GM12878 (cell line): ENCODE data around the gene AIFM1. TPM values are rescaled to one million over a fixed set of nuclear protein-coding genes. Genes with fewer than 3 reads are reported as not detected.

Experiments used
- ATAC-seq: fragments of 200-7000 bp; cut with Tn5 transposase; 3 replicates; pipeline ENCODE4 v1.9.1; 2020; ENCODE audit warnings: mild to moderate bottlenecking, moderate library complexity
- BruUV-seq: library from RNA; stranded (reverse); fragments of 400-500 nt; replicated peaks from 2 replicates; lab custom pipeline; 2021; lab: Mats Ljungman, UMichigan
- CTCF ChIA-PET: fragments of 300-600 bp; sonication (Branson Sonifier 250); formaldehyde crosslinking; extraction: SDS; loops from one replicate; lab custom pipeline; 2021; ENCODE audit warnings: inconsistent platforms; lab: Yijun Ruan, JAX
- POLR2A ChIA-PET: fragments of 350-600 bp; formaldehyde crosslinking; extraction: SDS; loops from one replicate; lab custom pipeline; 2021; ENCODE audit warnings: inconsistent platforms; lab: Charles Lee
- RAD21 ChIA-PET: fragments of 300-600 bp; sonication (Branson Sonifier 250); formaldehyde crosslinking; loops from one replicate; lab custom pipeline; 2023; ENCODE audit warnings: antibody characterized with exemption; ENCODE audit not compliant: unreplicated experiment; lab: Charles Lee
- SMC1A ChIA-PET: fragments of 300-600 bp; sonication (Branson Sonifier 250); formaldehyde crosslinking; loops from one replicate; lab custom pipeline; 2023; ENCODE audit not compliant: unreplicated experiment, uncharacterized antibody; lab: Charles Lee
- DNase-seq: peaks from one replicate; pipeline ENCODE4 v3.0.0-alpha.2; 2011; ENCODE audit warnings: low read depth, low spot score
- FAIRE-seq: peaks from 3 replicates; lab custom pipeline; 2011; peaks lifted over from hg19 to GRCh38; lab: Jason Lieb, UNC
- H2AFZ ChIP-seq: 2 replicates; pipeline ENCODE4 v1.6.0; 2011; ENCODE audit warnings: low read depth, low read length, control low read depth; ENCODE audit not compliant: control insufficient read depth
- H3K27ac ChIP-seq: 2 replicates; pipeline ENCODE4 v1.5.1; 2011; ENCODE audit warnings: control low read depth; ENCODE audit not compliant: control insufficient read depth, insufficient read depth
- H3K27me3 ChIP-seq, 2 experiments: replicated peaks in 1 of 2; 2 replicates each; pipeline versions ENCODE4 v1.6.0 to v1.6.1; 2011; ENCODE audit warnings: low read length in 1 of 2; ENCODE audit not compliant: control insufficient read depth in 2 of 2, insufficient read depth in 2 of 2
- H3K36me3 ChIP-seq, 2 experiments: 2 replicates each; pipeline ENCODE4 v1.5.1; 2011; ENCODE audit warnings: low read length in 1 of 2; ENCODE audit not compliant: control insufficient read depth in 2 of 2, insufficient read depth in 2 of 2
- H3K4me1 ChIP-seq: 2 replicates; pipeline ENCODE4 v1.6.1; 2011; ENCODE audit warnings: mild to moderate bottlenecking, low read length, moderate library complexity, mixed read lengths; ENCODE audit not compliant: control insufficient read depth, insufficient read depth
- H3K4me2 ChIP-seq: 2 replicates; pipeline ENCODE4 v1.6.0; 2011; ENCODE audit warnings: control low read depth; ENCODE audit not compliant: control insufficient read depth, insufficient read depth
- H3K4me3 ChIP-seq: fragments of 200-600 bp; sonication (generic); 2 replicates; pipeline ENCODE4 v1.5.1; 2016
- H3K79me2 ChIP-seq: 2 replicates; pipeline ENCODE4 v1.6.0; 2011; ENCODE audit warnings: low read length; ENCODE audit not compliant: control insufficient read depth, insufficient read depth
- H3K9ac ChIP-seq: 2 replicates; pipeline ENCODE4 v1.8.0; 2011; ENCODE audit warnings: low read length, control low read depth, mixed read lengths; ENCODE audit not compliant: control insufficient read depth, insufficient read depth
- H3K9me3 ChIP-seq: replicated peaks from 3 replicates; pipeline ENCODE4 v1.5.1; 2011; ENCODE audit warnings: mild to moderate bottlenecking, low read length; ENCODE audit not compliant: control insufficient read depth, insufficient read depth
- H4K20me1 ChIP-seq: 2 replicates; pipeline ENCODE4 v1.6.0; 2011; ENCODE audit not compliant: control insufficient read depth, insufficient read depth
- CHD1 ChIP-seq: IDR thresholded peaks from 2 replicates; pipeline ENCODE4 v1.6.1; 2012; ENCODE audit warnings: low read depth, low read length, improper control_type of control experiment
- CREM ChIP-seq: IDR thresholded peaks from 2 replicates; pipeline ENCODE4 v1.6.1; 2014; ENCODE audit warnings: antibody characterized with exemption, low read depth
- GABPA ChIP-seq: IDR thresholded peaks from 2 replicates; pipeline ENCODE4 v1.6.1; 2014; ENCODE audit warnings: antibody characterized with exemption, low read depth, mild to moderate bottlenecking, inconsistent platforms
- MXI1 ChIP-seq: fragments of 150-350 bp; IDR thresholded peaks from 2 replicates; pipeline ENCODE4 v1.6.1; 2011; ENCODE audit warnings: low read depth, mild to moderate bottlenecking, inconsistent platforms, low read length, improper control_type of control experiment
- NR2C2 ChIP-seq: IDR thresholded peaks from 2 replicates; pipeline ENCODE4 v1.6.1; 2011; ENCODE audit warnings: borderline replicate concordance, low read depth; ENCODE audit not compliant: control insufficient read depth, insufficient read length
- PBX3 ChIP-seq: IDR thresholded peaks from 2 replicates; pipeline ENCODE4 v1.6.1; 2011; ENCODE audit warnings: mild to moderate bottlenecking, low read depth, low read length, moderate library complexity; ENCODE audit not compliant: insufficient replicate concordance
- RBBP5 ChIP-seq: fragments of 200-600 bp; sonication (generic); conservative IDR thresholded peaks from 2 replicates; pipeline ENCODE4 v1.6.1; 2016
- SIX5 ChIP-seq: IDR thresholded peaks from 2 replicates; pipeline ENCODE4 v1.6.1; 2011; ENCODE audit warnings: mild to moderate bottlenecking, low read depth, low read length, moderate library complexity; ENCODE audit not compliant: severe bottlenecking
- SMAD1 ChIP-seq: fragments of 450-650 bp; IDR thresholded peaks from 2 replicates; pipeline ENCODE4 v1.6.1; 2018; ENCODE audit warnings: mild to moderate bottlenecking, low read depth; ENCODE audit not compliant: partially characterized antibody
- SMARCA5 ChIP-seq: fragments of 450-650 bp; IDR thresholded peaks from 2 replicates; pipeline ENCODE4 v1.6.1; 2017; ENCODE audit warnings: mild to moderate bottlenecking
- SPI1 ChIP-seq: IDR thresholded peaks from 2 replicates; pipeline ENCODE4 v1.6.1; 2011; ENCODE audit warnings: low read depth, mild to moderate bottlenecking, low read length, moderate library complexity, borderline replicate concordance; ENCODE audit not compliant: insufficient read depth
- TAF1 ChIP-seq: IDR thresholded peaks from 2 replicates; pipeline ENCODE4 v1.6.1; 2011; ENCODE audit warnings: mild to moderate bottlenecking, low read depth, low read length, borderline replicate concordance
- TCF7 ChIP-seq: IDR thresholded peaks from 2 replicates; pipeline ENCODE4 v1.6.1; 2014; ENCODE audit warnings: antibody characterized with exemption, borderline replicate concordance
- YBX1 ChIP-seq: fragments of 450-650 bp; IDR thresholded peaks from 2 replicates; pipeline ENCODE4 v1.6.1; 2016; ENCODE audit warnings: antibody characterized with exemption
- ZNF274 ChIP-seq: IDR thresholded peaks from one replicate; pipeline ENCODE4 v1.8.0; 2011; ENCODE audit not compliant: insufficient read length, insufficient read depth
- ZNF384 ChIP-seq: IDR thresholded peaks from 2 replicates; pipeline ENCODE4 v1.6.1; 2012; ENCODE audit warnings: low read depth, mild to moderate bottlenecking, low read length, improper control_type of control experiment, borderline replicate concordance
- ZNF687 ChIP-seq: fragments of 450-650 bp; IDR thresholded peaks from 2 replicates; pipeline ENCODE4 v1.6.1; 2017; ENCODE audit warnings: mild to moderate bottlenecking, moderate library complexity
- WGBS: methylation state at CpG from one replicate; pipeline ENCODE4 v1.1.6; 2016; ENCODE audit warnings: low lambda C conversion rate; ENCODE audit not compliant: insufficient replicate concordance, insufficient coverage; ENCODE audit errors: missing lambda C conversion rate; 5-methylcytosine and 5-hydroxymethylcytosine counted together
- in situ Hi-C: fragments of 300-500 bp; cut with MboI; formaldehyde crosslinking; loops from 9 replicates; pipeline ENCODE4 v1.14.3; 2018; ENCODE audit warnings: mixed read lengths
- intact Hi-C: fragments of 100-400 bp; cut with micrococcal nuclease; formaldehyde crosslinking; loops from one replicate; pipeline ENCODE4 v1.14.2; 2022; ENCODE audit not compliant: unreplicated experiment
- polyA plus RNA-seq, 11 experiments: library from polyadenylated mRNA; depleted of rRNA in 4 of 11; unstranded in 6 of 11; stranded (reverse) in 5 of 11; fragments of >200 nt; fragmentation: Nextera tagmentation in 4 of 11; fragmentation: Illumina TruSeq in 1 of 11; extraction: Ambion mirVana in 4 of 11; extraction: Trizol in 1 of 11; gene quantifications; 1 replicate in 1 of 11; 2 replicates in 10 of 11; pipeline versions ENCODE4 v1.2.1 to v1.2.3, GENCODE V29; 2011 to 2016; ENCODE audit warnings: inconsistent platforms in 2 of 11, missing spikeins in 2 of 11, low read depth in 1 of 11
- total RNA-seq, 4 experiments: library from RNA; depleted of rRNA in 3 of 4; stranded (reverse); fragments of >200 nt in 3 of 4; fragmentation: Illumina TruSeq in 1 of 4; extraction: Trizol in 1 of 4; gene quantifications; 2 replicates each; pipeline versions ENCODE4 v1.2.1 to v1.2.3, GENCODE V29; 2013 to 2021

AIFM1 gene
- total and polyA plus RNA-seq, 10 of the 15 experiments (the other 5 are each of a cell fraction or from before 2014, with no cell fraction given): 44.2 to 121 (median 80.0) TPM

GRCh38 chrX:130174045-130174704 lies 8.5 kb upstream of the AIFM1 start (continued):
- no peak for TF ChIP-seq CREM
- no peak for TF ChIP-seq SPI1

GRCh38 chrX:130173190-130173895 lies 7.7 kb upstream of the AIFM1 start:
- POLR2A ChIA-PET: interaction anchor here (0.6 to 2.0 kb wide), 9 partner anchors 8 to 392 kb away, joined by 3 to 18 read pairs (median 4); partner anchors contain the start of gene AIFM1
- Histone ChIP-seq H3K27me3 (no peaks in the 10 kb centered on the region), H3K4me1 (peaks cover 17% of the 10 kb centered on the region), H2AFZ (peak overlapping the region; percentile 33), H3K36me3 (no peaks in the 10 kb centered on the region), H3K4me3 (peak overlapping the region; percentile 80), H3K9ac (peak overlapping the region; percentile 75), H3K9me3 (no peaks in the 10 kb centered on the region), H4K20me1 (no peaks in the 10 kb centered on the region), H3K27ac (peak overlapping the region; percentile 84), H3K4me2 (peak overlapping the region; percentile 78), H3K79me2 (peaks cover 54% of the 10 kb centered on the region)
- intact Hi-C loops (loop anchor here (5.0 to 10.0 kb wide), 4 partner anchors 51 to 399 kb away; partner anchors contain the start of gene SASH3), in situ Hi-C loops (loop anchor here (10.0 kb wide), 1 partner anchor 89 kb away; no protein-coding TSS in a partner anchor)
- WGBS: 13% methylated on average over 7 of the region's 7 CpGs
- CTCF ChIA-PET: interaction anchor here (1.4 to 5.7 kb wide), 5 partner anchors 13 to 95 kb away, joined by 5 to 30 read pairs (median 7); no protein-coding TSS in a partner anchor
- ATAC-seq (peak; percentile 54), FAIRE-seq (peak; percentile 72), DNase-seq (peak; percentile 56)
- SMC1A ChIA-PET: interaction anchor here (0.6 to 2.1 kb wide), 6 partner anchors 12 to 288 kb away, joined by 3 to 10 read pairs (median 6); no protein-coding TSS in a partner anchor
- TSS peak; percentile 58 for BruUV-seq
- RAD21 ChIA-PET: interaction anchor here (0.8 to 3.1 kb wide), 7 partner anchors 14 to 243 kb away, joined by 3 to 13 read pairs (median 4); no protein-coding TSS in a partner anchor
- TF ChIP-seq TAF1 (no peak), ZNF687 (no peak), YBX1 (no peak), RBBP5 (no peak), SIX5 (no peak), ZNF274 (no peak), GABPA (no peak), NR2C2 (no peak), SMAD1 (no peak), SMARCA5 (no peak), ZNF384 (no peak), PBX3 (peak; percentile 61), CHD1 (no peak), TCF7 (no peak), MXI1 (no peak)
